GM23338 (cell line): ENCODE measurements around the gene RYR2. TPM values are rescaled to one million over a fixed set of nuclear protein-coding genes. Genes with fewer than 3 reads are reported as not detected.
A peak's percentile ranks its signal among the peaks of the same experiment; 100 is the strongest.

Experiments
- ATAC-seq: fragments of 200-7000 bp; cut with Tn5 transposase; 3 replicates; pipeline ENCODE4 v1.9.1; 2020
- DNase-seq: peaks from one replicate; pipeline ENCODE4 v3.0.0-alpha.2; 2015; ENCODE audit warnings: low spot score
- H2AFZ ChIP-seq: fragments of 200-600 bp; sonication (generic); 2 replicates; pipeline ENCODE4 v1.8.0; 2016; ENCODE audit warnings: antibody characterized with exemption, mild to moderate bottlenecking, moderate library complexity
- H3F3A ChIP-seq: fragments of 200-600 bp; sonication (generic); replicated peaks from 2 replicates; pipeline ENCODE4 v1.8.0; 2017; ENCODE audit warnings: antibody characterized with exemption, mixed run types, low read depth
- H3K27ac ChIP-seq: fragments of 200-600 bp; sonication (generic); 2 replicates; pipeline ENCODE4 v1.6.1; 2016; ENCODE audit warnings: low read depth
- H3K27me3 ChIP-seq: fragments of 200-600 bp; sonication (generic); 2 replicates; pipeline ENCODE4 v1.8.0; 2016; ENCODE audit warnings: mild to moderate bottlenecking, mixed run types, moderate library complexity; ENCODE audit not compliant: insufficient read depth
- H3K36me3 ChIP-seq: fragments of 200-600 bp; sonication (generic); 2 replicates; pipeline ENCODE4 v1.8.0; 2016; ENCODE audit warnings: mild to moderate bottlenecking; ENCODE audit not compliant: insufficient read depth
- H3K4me1 ChIP-seq: fragments of 200-600 bp; sonication (generic); 2 replicates; pipeline ENCODE4 v1.8.0; 2016; ENCODE audit warnings: mild to moderate bottlenecking, moderate library complexity; ENCODE audit not compliant: insufficient read depth
- H3K4me2 ChIP-seq: fragments of 200-600 bp; sonication (generic); 2 replicates; pipeline ENCODE4 v1.7.1; 2017; ENCODE audit warnings: mixed run types
- H3K4me3 ChIP-seq: fragments of 200-600 bp; sonication (generic); 2 replicates; pipeline ENCODE4 v1.6.1; 2016; ENCODE audit warnings: mixed run types
- H3K79me2 ChIP-seq: fragments of 200-600 bp; sonication (generic); replicated peaks from 2 replicates; pipeline ENCODE4 v1.8.0; 2017; ENCODE audit warnings: mild to moderate bottlenecking; ENCODE audit not compliant: insufficient read depth
- H3K9me2 ChIP-seq: fragments of 200-600 bp; sonication (generic); 2 replicates; pipeline ENCODE4 v1.8.0; 2017; ENCODE audit not compliant: insufficient read depth
- H4K20me1 ChIP-seq: fragments of 200-600 bp; sonication (generic); replicated peaks from 2 replicates; pipeline ENCODE4 v1.8.0; 2017; ENCODE audit warnings: mild to moderate bottlenecking; ENCODE audit not compliant: insufficient read depth
- H3K27ac Mint-ChIP-seq: 2 replicates; pipeline ENCODE4 v1.8.0; 2020; ENCODE audit warnings: inconsistent platforms, mild to moderate bottlenecking, moderate library complexity, mixed read lengths
- H3K27me3 Mint-ChIP-seq: 3 replicates; pipeline ENCODE4 v1.8.0; 2022; ENCODE audit warnings: low read depth, mild to moderate bottlenecking, moderate library complexity, mixed read lengths, inconsistent platforms; ENCODE audit not compliant: insufficient read depth, poor library complexity
- H3K36me3 Mint-ChIP-seq: 3 replicates; pipeline ENCODE4 v1.8.0; 2021; ENCODE audit warnings: low read depth, mild to moderate bottlenecking, inconsistent platforms, moderate library complexity, mixed read lengths
- H3K4me1 Mint-ChIP-seq: 3 replicates; pipeline ENCODE4 v1.8.0; 2020; ENCODE audit warnings: mild to moderate bottlenecking, inconsistent platforms, mixed read lengths
- H3K4me3 Mint-ChIP-seq: 3 replicates; pipeline ENCODE4 v1.8.0; 2021; ENCODE audit warnings: moderate library complexity, mild to moderate bottlenecking, inconsistent platforms, mixed read lengths
- H3K9me3 Mint-ChIP-seq: 3 replicates; pipeline ENCODE4 v1.8.0; 2020; ENCODE audit warnings: moderate library complexity, mild to moderate bottlenecking, inconsistent platforms, mixed read lengths
- CREB1 ChIP-seq: fragments of 250-450 bp; sonication (Bioruptor Pico); IDR thresholded peaks from 2 replicates; pipeline ENCODE4 v1.5.0; 2020; ENCODE audit warnings: low read depth, mild to moderate bottlenecking, moderate library complexity
- CTCF ChIP-seq, 2 experiments: fragments of 200-600 bp in 1 of 2; sonication (generic) in 1 of 2; conservative IDR thresholded peaks; 2 replicates each; pipeline versions ENCODE4 v1.5.1 to v1.6.1; 2016 to 2017; ENCODE audit warnings: antibody characterized with exemption in 2 of 2, low read depth in 2 of 2, mild to moderate bottlenecking in 2 of 2, moderate library complexity in 1 of 2
- ETS1 ChIP-seq: IDR thresholded peaks from 2 replicates; pipeline ENCODE4 v1.6.1; 2016; ENCODE audit warnings: antibody characterized with exemption
- JUNB ChIP-seq: IDR thresholded peaks from one replicate; pipeline ENCODE4 v1.6.1; 2016; ENCODE audit warnings: antibody characterized with exemption; ENCODE audit not compliant: unreplicated experiment
- POLR2AphosphoS5 ChIP-seq: IDR thresholded peaks from 2 replicates; pipeline ENCODE4 v1.6.1; 2016; ENCODE audit warnings: antibody characterized with exemption, low read depth
- STAT1 ChIP-seq: IDR thresholded peaks from one replicate; pipeline ENCODE4 v1.6.1; 2016; ENCODE audit warnings: antibody characterized with exemption; ENCODE audit not compliant: unreplicated experiment
- ZNF114 ChIP-seq: fragments of 250-450 bp; sonication (Bioruptor Pico); IDR thresholded peaks from 2 replicates; pipeline ENCODE4 v1.5.0; 2020; ENCODE audit warnings: mild to moderate bottlenecking, moderate library complexity
- ZNF462 ChIP-seq: fragments of 250-450 bp; sonication (Bioruptor Pico); IDR thresholded peaks from 2 replicates; pipeline ENCODE4 v1.5.0; 2020; ENCODE audit warnings: mild to moderate bottlenecking, moderate library complexity
- polyA plus RNA-seq: library from polyadenylated mRNA; unstranded; fragments of >200 nt; fragmentation: Nextera tagmentation; extraction: Ambion mirVana; gene quantifications from 2 replicates; pipeline ENCODE4 v1.2.1, GENCODE V29; 2016
- total RNA-seq: library from RNA; depleted of rRNA; stranded (reverse); fragments of >200 nt; shearing (Covaris generic); gene quantifications from 2 replicates; pipeline ENCODE4 v1.2.3, GENCODE V29; 2014

The RYR2 gene
- total and polyA plus RNA-seq, 2 experiments from 2014 or later, result 8.9 to 10.0 TPM

- Mint-ChIP-seq H3K9me3 (0 out of 3 replicates have a peak, but pooled peaks cover 6% of the 10 kb centered on the region), H3K36me3 (peaks cover 7% of the 10 kb centered on the region; the same call in 2 of the 3 replicates), H3K27ac (no peak overlapping the region), H3K4me3 (no peak overlapping the region), H3K4me1 (peaks cover 5% of the 10 kb centered on the region; the same call in 2 of the 3 replicates), H3K27me3 (no peaks in the 10 kb centered on the region)
- Histone ChIP-seq H4K20me1 (no peaks in the 10 kb centered on the region), H3K36me3 (no peaks in the 10 kb centered on the region; the same call in 1 of the 2 replicates), H3K79me2 (no peaks in the 10 kb centered on the region), H3K27me3 (no peaks in the 10 kb centered on the region), H3K4me3 (no peak overlapping the region), H2AFZ (no peak overlapping the region), H3K27ac (no peak overlapping the region), H3K9me2 (no peaks in the 10 kb centered on the region), H3K4me2 (no peak overlapping the region), H3F3A (no peaks in the 10 kb centered on the region), H3K4me1 (no peaks in the 10 kb centered on the region; the same call in 1 of the 2 replicates)
- ATAC-seq (no peak), DNase-seq (no peak)
- TF ChIP-seq ZNF114 (no peak), ETS1 (no peak)
Measured at GRCh38 chr1:237852342-237852741, 810.4 kb downstream of the RYR2 start.

- Histone ChIP-seq H3K36me3 (no peaks in the 10 kb centered on the region; the same call in 1 of the 2 replicates), H3F3A (no peaks in the 10 kb centered on the region), H3K4me2 (no peak overlapping the region), H4K20me1 (no peaks in the 10 kb centered on the region), H2AFZ (0 out of 2 replicates have a peak overlapping the region, but pooled peaks have one; percentile 43), H3K9me2 (0 out of 2 replicates have a peak, but pooled peaks cover 4% of the 10 kb centered on the region), H3K27me3 (no peaks in the 10 kb centered on the region), H3K4me3 (no peak overlapping the region), H3K27ac (no peak overlapping the region), H3K4me1 (peaks cover 15% of the 10 kb centered on the region), H3K79me2 (no peaks in the 10 kb centered on the region)
- Mint-ChIP-seq H3K4me1 (peaks cover 18% of the 10 kb centered on the region), H3K4me3 (no peak overlapping the region), H3K9me3 (0 out of 3 replicates have a peak, but pooled peaks cover 6% of the 10 kb centered on the region), H3K27ac (no peak overlapping the region), H3K27me3 (peaks cover 2% of the 10 kb centered on the region), H3K36me3 (peaks cover 10% of the 10 kb centered on the region; the same call in 2 of the 3 replicates)
- ATAC-seq (no peak), DNase-seq (no peak)
- TF ChIP-seq ETS1 (no peak), CREB1 (CRISPR knock-in tag) (no peak), POLR2AphosphoS5 (no peak), CTCF (conservative IDR thresholded peaks at IDR 0.05; ENCODE audit: low read depth in 2 of 2) (no peak), JUNB (no peak), STAT1 (no peak), ZNF462 (no peak)
Measured at GRCh38 chr1:237857455-237857854, 815.5 kb downstream of the RYR2 start.
